A549 (cell line): Measurements from ENCODE around the gene FAM13A. TPM values are rescaled to one million over a fixed set of nuclear protein-coding genes. Genes with fewer than 3 reads are reported as not detected.

Experiments used
- ATAC-seq, 2 experiments: fragments of 200-7000 bp in 1 of 2; fragments of >200 bp in 1 of 2; cut with Nextera tagmentation in 1 of 2; cut with Tn5 transposase in 1 of 2; 3 replicates each; pipeline versions ENCODE4 v1.8.0 to v1.9.1; 2018 to 2020; ENCODE audit warnings: mild to moderate bottlenecking in 1 of 2, moderate library complexity in 1 of 2
- CTCF ChIA-PET: fragments of 300-600 bp; sonication (Branson Sonifier 250); formaldehyde crosslinking; extraction: SDS; loops from one replicate; lab custom pipeline; 2021; ENCODE audit warnings: antibody characterized with exemption, inconsistent platforms; lab: Yijun Ruan, JAX
- POLR2A ChIA-PET: fragments of 350-600 bp; formaldehyde crosslinking; extraction: SDS; loops from one replicate; lab custom pipeline; 2021; ENCODE audit warnings: antibody characterized with exemption, inconsistent platforms; lab: Yijun Ruan, JAX
- DNase-seq, 2 experiments: peaks; one replicate each; pipeline versions ENCODE4 v3.0.0 to v3.0.0-alpha.2; 2011 to 2016; ENCODE audit warnings: low read depth in 1 of 2, low spot score in 1 of 2
- FAIRE-seq: peaks from 2 replicates; lab custom pipeline; 2011; peaks lifted over from hg19 to GRCh38; lab: Jason Lieb, UNC
- H3K27ac ChIP-seq, 2 experiments: fragments of >200 bp; sonication (Bioruptor Twin); formaldehyde crosslinking; 3 replicates each; pipeline ENCODE4 v1.5.1; 2016 to 2017
- H3K4me1 ChIP-seq: fragments of >200 bp; sonication (Bioruptor Twin); formaldehyde crosslinking; 3 replicates; pipeline ENCODE4 v1.6.1; 2016
- H3K4me2 ChIP-seq: fragments of >200 bp; sonication (Bioruptor Twin); formaldehyde crosslinking; 3 replicates; pipeline ENCODE4 v1.6.1; 2016
- H3K4me3 ChIP-seq: fragments of >200 bp; sonication (Bioruptor Twin); formaldehyde crosslinking; 3 replicates; pipeline ENCODE4 v1.5.1; 2016
- H3K9me3 ChIP-seq: fragments of >200 bp; sonication (Bioruptor Twin); formaldehyde crosslinking; 3 replicates; pipeline ENCODE4 v1.6.1; 2016
- CTCF ChIP-seq: fragments of >200 bp; sonication (Bioruptor Twin); formaldehyde crosslinking; IDR thresholded peaks from 3 replicates; pipeline ENCODE4 v1.5.1; 2016
- ESRRA ChIP-seq: fragments of 150-350 bp; IDR thresholded peaks from 2 replicates; pipeline ENCODE4 v1.6.1; 2014; ENCODE audit warnings: mild to moderate bottlenecking, low read length, borderline replicate concordance
- HEYL ChIP-seq: fragments of 250-450 bp; sonication (Bioruptor Pico); IDR thresholded peaks from 2 replicates; pipeline ENCODE4 v1.8.0; 2021; ENCODE audit warnings: mild to moderate bottlenecking, moderate library complexity
- HMGXB4 ChIP-seq: fragments of 250-450 bp; sonication (Bioruptor Pico); IDR thresholded peaks from 2 replicates; pipeline ENCODE4 v1.5.0; 2021; ENCODE audit warnings: mild to moderate bottlenecking, moderate library complexity, borderline replicate concordance
- KDM1A ChIP-seq: fragments of 200-600 bp; sonication (generic); IDR thresholded peaks from 2 replicates; pipeline ENCODE4 v1.6.1; 2016; ENCODE audit warnings: low read depth, mild to moderate bottlenecking
- MAFK ChIP-seq: fragments of 450-650 bp; IDR thresholded peaks from 2 replicates; pipeline ENCODE4 v1.6.1; 2014; ENCODE audit not compliant: partially characterized antibody
- PHF8 ChIP-seq: fragments of 200-600 bp; sonication (generic); IDR thresholded peaks from 2 replicates; pipeline ENCODE4 v1.6.1; 2016; ENCODE audit warnings: low read depth, mild to moderate bottlenecking, antibody characterized with exemption, moderate library complexity, borderline replicate concordance
- RCOR1 ChIP-seq: fragments of 150-350 bp; IDR thresholded peaks from 2 replicates; pipeline ENCODE4 v1.6.1; 2014; ENCODE audit warnings: antibody characterized with exemption, low read length, low read depth
- SMC3 ChIP-seq: fragments of >200 bp; sonication (Bioruptor Twin); formaldehyde crosslinking; IDR thresholded peaks from 3 replicates; pipeline ENCODE4 v1.6.1; 2018; ENCODE audit warnings: inconsistent platforms
- ZFP36 ChIP-seq: fragments of 450-650 bp; IDR thresholded peaks from 2 replicates; pipeline ENCODE4 v1.6.1; 2014; ENCODE audit warnings: borderline replicate concordance; ENCODE audit not compliant: partially characterized antibody
- ZNF302 ChIP-seq: fragments of 250-450 bp; sonication (Bioruptor Pico); IDR thresholded peaks from 2 replicates; pipeline ENCODE4 v1.9.0; 2021; ENCODE audit warnings: inconsistent platforms, mild to moderate bottlenecking, moderate library complexity
- WGBS: methylation state at CpG from one replicate; pipeline ENCODE4 v1.1.6; 2017; ENCODE audit errors: missing lambda C conversion rate; 5-methylcytosine and 5-hydroxymethylcytosine counted together
- polyA plus RNA-seq, 4 experiments: library from polyadenylated mRNA; depleted of rRNA in 3 of 4; stranded (reverse); fragments of >200 nt; fragmentation: RNase III in 1 of 4; extraction: RNeasy Plus Mini Kit Qiagen cat#74134 plus additional on column Dnase treatment in 1 of 4; gene quantifications; 2 replicates in 3 of 4; 3 replicates in 1 of 4; pipeline ENCODE4 v1.2.3, GENCODE V29; 2011 to 2017
- TF ChIP-seq, protein P1 (sequence below): fragments of >200 bp; sonication (Bioruptor Twin); formaldehyde crosslinking; IDR thresholded peaks from 2 replicates; pipeline ENCODE4 v1.6.1; 2016
- TF ChIP-seq, protein P2 (sequence below): fragments of 150-350 bp; IDR thresholded peaks from 2 replicates; pipeline ENCODE4 v1.6.1; 2014; ENCODE audit warnings: low read depth, mild to moderate bottlenecking, low read length
- TF ChIP-seq, protein P3 (sequence below): fragments of >200 bp; sonication (Bioruptor Twin); formaldehyde crosslinking; IDR thresholded peaks from 3 replicates; pipeline ENCODE4 v1.6.1; 2016

The FAM13A gene
- polyA plus RNA-seq, 2 of the 4 experiments (the other 2 are of a cell fraction), result 6.5 to 22.0 TPM

GRCh38 chr4:89101256-89102161 is 44.5 kb upstream of the FAM13A start (continued):
- TF ChIP-seq HMGXB4 (CRISPR knock-in tag) (no peak), ZFP36 (no peak), PHF8 (no peak), SMC3 (no peak), ZNF302 (CRISPR knock-in tag) (no peak), HEYL (no peak)
- TF ChIP-seq, protein P1, sequence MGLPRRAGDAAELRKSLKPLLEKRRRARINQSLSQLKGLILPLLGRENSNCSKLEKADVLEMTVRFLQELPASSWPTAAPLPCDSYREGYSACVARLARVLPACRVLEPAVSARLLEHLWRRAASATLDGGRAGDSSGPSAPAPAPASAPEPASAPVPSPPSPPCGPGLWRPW, result no peak
- TF ChIP-seq, all 56 proteins: peak for 0

DNA sequence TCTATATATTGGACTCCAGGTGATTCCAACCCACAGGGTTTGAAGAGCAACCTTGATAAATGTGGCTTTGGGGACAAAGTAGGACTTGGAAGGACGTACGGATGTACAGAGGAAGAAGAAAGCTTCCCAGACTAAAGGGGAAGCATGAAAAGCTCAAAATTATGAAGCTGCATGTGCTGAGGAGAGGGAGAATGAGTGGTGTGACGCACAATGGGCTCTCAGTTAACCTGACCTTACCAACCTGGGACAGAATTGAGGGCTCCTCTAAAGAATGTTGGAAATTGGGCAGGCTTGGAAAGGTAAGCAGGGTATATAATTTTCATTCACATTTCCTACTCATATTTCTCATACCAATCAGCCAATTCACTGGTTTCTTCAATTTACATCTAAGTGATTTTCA is 43.9 kb upstream of the FAM13A start:
- Histone ChIP-seq H3K9me3 (no peaks in the 10 kb centered on the region), H3K27ac (no peak overlapping the region)
- TF ChIP-seq ESRRA, result no peak
- TF ChIP-seq ZFP36, result no peak
- TF ChIP-seq, protein P2, sequence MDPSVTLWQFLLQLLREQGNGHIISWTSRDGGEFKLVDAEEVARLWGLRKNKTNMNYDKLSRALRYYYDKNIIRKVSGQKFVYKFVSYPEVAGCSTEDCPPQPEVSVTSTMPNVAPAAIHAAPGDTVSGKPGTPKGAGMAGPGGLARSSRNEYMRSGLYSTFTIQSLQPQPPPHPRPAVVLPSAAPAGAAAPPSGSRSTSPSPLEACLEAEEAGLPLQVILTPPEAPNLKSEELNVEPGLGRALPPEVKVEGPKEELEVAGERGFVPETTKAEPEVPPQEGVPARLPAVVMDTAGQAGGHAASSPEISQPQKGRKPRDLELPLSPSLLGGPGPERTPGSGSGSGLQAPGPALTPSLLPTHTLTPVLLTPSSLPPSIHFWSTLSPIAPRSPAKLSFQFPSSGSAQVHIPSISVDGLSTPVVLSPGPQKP, result no peak
- TF ChIP-seq MAFK, result no peak
- no peak for TF ChIP-seq RCOR1
- no peak for TF ChIP-seq KDM1A
- TF ChIP-seq CTCF, result no peak
- TF ChIP-seq, all 56 proteins: peak for 0
- ATAC-seq (no peak), DNase-seq (no peak), FAIRE-seq (no peak)
- Histone ChIP-seq H3K4me2 (no peak overlapping the region), H3K4me1 (no peaks in the 10 kb centered on the region), H3K4me3 (no peak overlapping the region)
- POLR2A ChIA-PET, result no interaction called here
- CTCF ChIA-PET, result no interaction called here
- 81% methylated on average over 3 of the region's 3 CpGs for WGBS

DNA sequence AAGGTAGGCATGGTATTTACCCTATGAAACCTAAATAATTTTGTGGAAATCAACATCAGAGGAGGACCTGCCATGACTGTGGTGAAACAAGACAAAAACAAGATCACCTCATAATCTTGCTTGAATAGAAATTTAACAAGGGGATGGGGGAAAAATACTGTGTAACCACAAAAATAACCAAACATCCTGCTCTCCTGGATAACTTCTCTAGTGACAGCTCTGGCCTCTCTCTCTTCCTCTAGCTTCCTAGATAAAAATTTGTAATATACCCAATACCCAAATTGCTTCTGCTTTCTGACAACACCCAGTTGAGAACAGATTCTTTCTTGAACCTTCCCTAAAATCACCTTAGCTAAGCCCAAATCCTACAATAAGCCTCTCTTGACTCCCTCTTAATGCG is 42.5 kb upstream of the FAM13A start:
- ChIA-PET POLR2A (no interaction called here), CTCF (no interaction called here)
- H3K4me2 ChIP-seq, result no peak overlapping the region
- H3K4me1 ChIP-seq, result no peaks in the 10 kb centered on the region
- H3K9me3 ChIP-seq, result no peaks in the 10 kb centered on the region
- no peak for FAIRE-seq
- no peak for ATAC-seq
- TF ChIP-seq, protein P3, sequence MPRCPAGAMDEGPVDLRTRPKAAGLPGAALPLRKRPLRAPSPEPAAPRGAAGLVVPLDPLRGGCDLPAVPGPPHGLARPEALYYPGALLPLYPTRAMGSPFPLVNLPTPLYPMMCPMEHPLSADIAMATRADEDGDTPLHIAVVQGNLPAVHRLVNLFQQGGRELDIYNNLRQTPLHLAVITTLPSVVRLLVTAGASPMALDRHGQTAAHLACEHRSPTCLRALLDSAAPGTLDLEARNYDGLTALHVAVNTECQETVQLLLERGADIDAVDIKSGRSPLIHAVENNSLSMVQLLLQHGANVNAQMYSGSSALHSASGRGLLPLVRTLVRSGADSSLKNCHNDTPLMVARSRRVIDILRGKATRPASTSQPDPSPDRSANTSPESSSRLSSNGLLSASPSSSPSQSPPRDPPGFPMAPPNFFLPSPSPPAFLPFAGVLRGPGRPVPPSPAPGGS, result no peak
- no peak for TF ChIP-seq SMC3
- 92% methylated on average over 1 of the region's 1 CpG for WGBS
- no peak for DNase-seq
- H3K27ac ChIP-seq, result no peak overlapping the region
- H3K4me3 ChIP-seq, result no peak overlapping the region
